Activated effector memory CD4-positive, alpha-beta T cell treated with Interleukin-2 at 50 U/mL for 16 hours (primary cell): ENCODE data around the gene PTF1A.

Experiments used
- DNase-seq: peaks from one replicate; pipeline ENCODE4 v3.0.0-alpha.2; 2020

PTF1A gene, protein sequence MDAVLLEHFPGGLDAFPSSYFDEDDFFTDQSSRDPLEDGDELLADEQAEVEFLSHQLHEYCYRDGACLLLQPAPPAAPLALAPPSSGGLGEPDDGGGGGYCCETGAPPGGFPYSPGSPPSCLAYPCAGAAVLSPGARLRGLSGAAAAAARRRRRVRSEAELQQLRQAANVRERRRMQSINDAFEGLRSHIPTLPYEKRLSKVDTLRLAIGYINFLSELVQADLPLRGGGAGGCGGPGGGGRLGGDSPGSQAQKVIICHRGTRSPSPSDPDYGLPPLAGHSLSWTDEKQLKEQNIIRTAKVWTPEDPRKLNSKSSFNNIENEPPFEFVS

DNA sequence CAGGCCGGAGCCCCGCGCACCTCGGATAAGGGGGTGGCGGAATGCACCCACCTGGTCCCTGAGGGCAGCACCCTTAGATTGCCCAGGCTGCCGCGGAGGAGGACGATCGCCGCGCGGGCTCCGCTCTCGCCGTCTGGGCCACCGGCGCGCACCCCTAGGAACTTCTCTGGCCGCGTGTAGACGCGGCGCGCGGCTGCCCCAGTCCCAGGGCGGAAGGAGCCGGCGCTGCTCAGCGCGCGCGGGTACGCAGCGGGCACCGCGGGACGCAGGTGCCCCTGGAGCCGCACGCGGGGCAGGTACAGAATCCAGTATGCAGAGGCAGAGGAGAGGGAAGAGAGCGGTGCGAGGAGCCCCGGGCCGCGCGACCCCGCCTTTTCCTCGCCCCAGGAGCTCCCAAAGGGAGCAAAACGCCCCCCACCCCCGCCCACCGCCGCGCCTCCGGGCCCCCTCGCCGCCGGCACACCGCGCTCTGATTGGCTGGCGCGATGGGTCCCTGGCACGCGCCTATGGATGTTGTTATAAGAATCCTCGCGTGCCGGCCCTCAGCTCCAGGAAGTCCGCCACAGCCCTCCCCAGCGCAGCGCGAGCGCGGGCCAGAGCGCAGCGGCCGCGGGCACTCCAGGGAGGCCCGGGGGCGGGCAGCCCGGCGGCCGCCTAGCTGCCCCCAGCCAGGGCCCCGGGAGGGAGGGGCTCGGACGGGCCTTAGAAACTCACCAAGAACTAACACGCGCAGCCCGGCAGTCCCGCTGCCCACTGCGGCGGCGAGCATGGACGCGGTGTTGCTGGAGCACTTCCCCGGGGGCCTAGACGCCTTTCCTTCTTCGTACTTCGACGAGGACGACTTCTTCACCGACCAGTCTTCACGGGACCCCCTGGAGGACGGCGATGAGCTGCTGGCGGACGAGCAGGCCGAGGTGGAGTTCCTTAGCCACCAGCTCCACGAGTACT lies at the start of gene PTF1A:
Gene PTF1A, plus strand, starts transcription at position 549 of the 948 bp plus-strand sequence. Its CDS starts 219 bp downstream, at position 768.
- no peak for DNase-seq

DNA sequence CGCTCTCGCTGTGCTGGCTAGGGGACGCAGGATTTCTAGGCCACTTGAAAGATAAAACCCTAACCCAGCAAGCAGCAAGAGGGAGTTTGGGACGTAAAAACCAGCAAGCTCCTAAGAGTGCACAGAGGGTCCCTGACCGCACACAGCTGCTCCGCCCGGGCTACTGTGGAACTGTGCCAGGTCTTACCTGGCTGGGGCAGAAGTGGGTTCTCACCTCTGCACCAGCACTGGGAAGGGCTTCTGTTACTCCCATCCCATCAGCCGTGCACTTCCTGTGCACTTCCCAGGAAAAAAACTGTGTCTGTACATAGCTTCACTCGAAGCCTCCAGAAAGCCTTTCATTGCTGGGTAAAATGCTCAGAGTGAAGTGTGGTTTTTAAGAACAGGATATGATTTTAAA lies 45.9 kb upstream of the PTF1A start:
- no peak for DNase-seq

DNA sequence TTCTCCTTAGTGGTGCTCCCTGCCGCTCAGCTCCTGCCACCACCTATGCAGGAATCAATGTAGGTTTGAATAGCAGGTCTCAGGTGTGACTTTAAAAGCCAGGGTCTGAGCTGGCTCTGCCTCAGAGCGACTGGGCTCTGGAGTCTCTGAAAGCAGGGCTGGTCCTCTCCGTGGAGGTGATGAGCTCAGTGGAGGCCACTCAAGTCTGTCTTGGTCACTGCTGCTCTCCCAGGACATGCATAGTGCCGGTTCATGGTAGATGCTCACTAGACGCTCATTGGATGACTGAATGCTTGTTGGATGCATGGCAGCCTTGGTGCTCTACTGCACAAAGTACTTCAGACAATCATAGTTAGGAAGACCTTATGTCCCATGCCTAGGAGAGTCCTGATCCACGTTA lies 45.1 kb upstream of the PTF1A start:
- no peak for DNase-seq

DNA sequence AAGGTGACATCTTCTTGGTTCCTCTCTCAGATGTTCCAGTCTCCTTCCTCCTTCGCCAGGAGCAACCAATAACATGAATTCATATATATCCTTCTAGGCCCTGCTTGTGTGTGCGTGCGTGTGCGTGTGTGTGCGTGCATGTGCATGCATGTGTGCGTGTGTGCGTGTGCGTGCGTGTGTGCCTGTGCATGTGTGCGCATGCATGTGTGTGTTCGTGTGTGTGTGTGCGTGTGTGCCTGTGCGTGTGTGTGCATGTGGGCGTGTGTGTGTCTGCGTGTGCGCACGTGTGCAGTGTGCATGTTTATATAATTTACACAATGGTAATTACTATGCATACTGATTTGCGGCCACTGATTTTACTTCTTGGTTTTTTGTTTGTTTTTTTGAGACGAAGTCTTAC lies 43.9 kb upstream of the PTF1A start:
- no peak for DNase-seq

DNA sequence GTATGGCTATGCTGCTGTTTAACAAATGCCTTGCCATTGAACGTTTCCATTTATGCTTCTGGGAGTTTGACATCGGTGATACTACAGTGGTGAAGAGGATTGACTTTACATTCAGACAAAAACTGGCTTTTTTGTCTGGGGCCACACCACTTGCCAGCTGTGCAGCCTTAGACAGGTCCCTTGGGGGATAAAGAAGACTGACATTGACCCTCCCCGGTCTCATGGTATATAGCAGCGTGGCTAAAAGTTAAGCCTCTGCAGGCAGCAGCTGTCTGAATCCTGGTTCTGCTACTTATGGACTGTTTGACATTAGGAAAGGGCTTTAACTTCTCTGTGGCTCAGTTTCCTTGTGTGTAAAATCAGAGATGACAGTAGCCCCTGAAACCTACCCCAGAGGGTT lies 42.0 kb upstream of the PTF1A start:
- no peak for DNase-seq

DNA sequence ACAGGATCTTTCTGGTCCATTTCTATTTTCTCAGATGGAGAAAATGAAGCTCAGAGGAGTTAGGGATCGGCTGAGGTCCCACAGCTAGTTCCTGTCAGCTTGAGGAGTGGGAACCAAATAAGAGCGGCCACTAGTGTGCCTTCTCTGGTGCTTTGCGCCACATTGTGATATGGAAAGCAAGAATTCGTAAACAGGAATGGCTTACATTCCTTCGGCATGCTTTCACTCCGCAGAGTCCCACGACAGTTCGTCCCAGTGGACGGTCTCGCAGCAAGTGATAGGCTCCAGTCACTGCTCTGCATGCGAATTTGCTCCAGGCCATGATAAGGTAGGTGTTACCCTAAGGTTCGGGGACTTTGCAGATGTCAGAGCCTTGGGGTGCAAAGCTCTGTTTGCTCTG lies 41.5 kb upstream of the PTF1A start:
- DNase-seq: no peak

DNA sequence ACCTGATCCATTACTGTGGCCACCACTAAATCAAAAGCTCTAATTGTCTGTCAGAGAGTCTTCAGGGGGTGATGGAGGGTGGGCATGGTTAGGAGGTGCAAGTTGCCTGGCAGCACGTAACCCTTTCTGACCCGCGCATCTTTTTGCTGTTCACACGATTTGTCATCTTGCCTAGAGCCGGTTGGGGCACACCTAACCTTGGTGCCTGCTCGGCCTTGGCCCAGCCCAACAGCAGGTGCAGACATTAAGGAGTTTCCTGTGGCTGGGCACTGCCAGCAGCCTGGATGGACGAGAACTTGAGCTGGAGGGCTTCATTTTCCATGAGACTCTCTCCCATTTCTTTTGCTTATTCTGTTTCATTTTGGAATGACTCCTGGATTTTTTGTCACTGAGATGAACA lies 41.0 kb upstream of the PTF1A start:
- no peak for DNase-seq

DNA sequence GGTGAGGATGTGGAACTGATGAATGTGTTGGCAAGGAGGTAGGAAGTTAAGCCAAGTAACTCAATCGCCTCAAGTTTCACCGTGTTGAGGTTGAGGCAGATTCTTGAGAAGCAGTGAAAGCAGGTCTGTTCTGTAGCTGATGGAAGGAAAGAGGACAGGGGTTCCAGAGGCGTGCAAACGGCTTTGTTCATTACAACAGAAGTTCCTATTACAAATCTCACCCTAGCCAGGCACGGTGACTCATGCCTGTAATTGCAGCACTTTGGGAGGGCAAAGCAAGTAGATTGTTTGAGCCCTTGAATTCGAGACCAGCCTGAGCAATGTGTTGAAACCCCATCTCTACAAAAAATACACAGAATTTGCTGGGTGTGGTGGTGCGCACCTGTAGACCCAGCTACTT lies 36.9 kb upstream of the PTF1A start:
- DNase-seq: no peak

DNA sequence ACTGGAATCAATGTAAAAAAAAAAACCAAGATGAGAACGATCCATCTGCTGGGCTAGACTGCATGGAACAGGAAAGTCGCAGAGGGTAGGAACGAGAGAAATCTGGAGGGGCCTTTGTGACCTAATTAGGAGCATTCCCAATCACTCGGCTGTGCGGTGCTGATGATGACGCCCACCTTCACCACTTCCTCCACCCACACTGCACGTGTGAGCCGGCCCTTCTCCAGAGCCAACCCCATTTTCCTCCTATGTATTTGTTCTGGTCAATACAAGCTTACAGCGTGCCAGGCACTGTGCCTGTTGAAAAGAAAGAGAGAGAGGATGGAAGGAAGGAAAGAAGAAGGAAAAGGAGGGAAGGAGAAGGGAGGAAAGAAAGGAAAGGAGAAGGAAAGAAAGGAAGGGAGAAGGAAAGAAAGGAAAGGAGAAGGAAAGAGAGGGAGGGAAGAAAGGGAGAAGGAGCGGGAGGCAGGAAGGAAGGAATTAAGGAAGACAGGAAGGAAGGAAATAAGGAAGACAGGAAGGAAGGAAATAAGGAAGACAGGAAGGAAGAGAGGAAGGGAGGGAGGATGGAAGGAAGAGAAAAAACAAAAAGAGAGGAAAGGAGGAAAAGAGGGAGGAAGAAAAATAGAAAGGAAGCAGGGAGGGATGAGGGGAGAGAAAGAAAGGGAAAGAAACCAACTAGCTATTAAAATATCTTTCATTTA lies 35.5 kb upstream of the PTF1A start:
- DNase-seq: no peak

DNA sequence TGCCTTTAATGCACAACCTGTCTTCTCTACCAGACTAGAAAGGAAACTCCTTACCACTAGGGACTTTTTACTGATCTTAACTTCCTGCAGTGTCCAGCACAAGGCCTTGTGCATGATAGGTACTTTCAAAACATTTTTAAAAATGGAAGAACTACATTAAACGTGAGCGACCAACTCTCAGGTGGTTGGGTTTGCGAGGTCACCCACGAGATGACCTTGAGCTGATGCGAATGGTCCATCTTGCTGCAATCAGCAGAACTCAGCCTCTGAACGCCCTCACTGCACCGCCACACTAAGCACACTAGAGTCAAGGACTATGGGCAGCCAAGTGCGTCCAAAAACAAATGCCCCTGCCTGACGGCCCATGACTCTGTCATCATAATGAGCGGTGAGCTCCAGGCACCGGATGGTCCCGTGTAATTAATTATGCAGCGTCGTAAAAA lies 34.9 kb upstream of the PTF1A start:
- DNase-seq: no peak

DNA sequence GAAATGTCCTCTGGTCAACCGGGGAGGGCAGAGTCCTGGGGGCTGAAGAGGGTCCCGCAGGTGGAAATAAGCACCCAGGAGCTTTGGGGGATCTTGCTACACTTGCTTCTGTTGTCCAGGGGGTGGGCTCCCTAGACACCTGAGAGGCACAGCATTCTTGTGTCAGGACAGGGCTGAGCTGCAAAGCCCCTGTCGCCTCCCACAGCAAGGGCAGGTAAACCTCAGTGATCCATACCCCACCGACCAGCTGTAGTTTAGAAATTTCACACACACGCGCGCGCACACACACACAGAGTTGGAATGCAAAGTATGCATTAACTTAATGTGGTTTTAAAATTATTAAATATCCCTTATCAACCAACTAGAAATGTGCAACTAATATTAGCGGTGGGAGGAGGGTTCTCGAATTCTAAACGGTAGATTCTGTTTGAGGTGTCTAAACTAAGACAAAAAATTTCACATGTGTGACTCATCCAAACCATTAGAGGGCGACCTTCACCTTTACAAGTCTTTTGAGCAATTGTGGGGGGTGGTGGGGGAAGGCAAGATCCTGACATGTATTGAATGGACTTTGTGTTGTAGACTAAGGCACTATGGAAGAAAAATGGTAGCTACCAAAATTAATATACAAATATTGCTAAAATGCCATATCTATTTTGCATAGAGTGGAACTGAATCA lies 34.3 kb upstream of the PTF1A start:
- DNase-seq: no peak

DNA sequence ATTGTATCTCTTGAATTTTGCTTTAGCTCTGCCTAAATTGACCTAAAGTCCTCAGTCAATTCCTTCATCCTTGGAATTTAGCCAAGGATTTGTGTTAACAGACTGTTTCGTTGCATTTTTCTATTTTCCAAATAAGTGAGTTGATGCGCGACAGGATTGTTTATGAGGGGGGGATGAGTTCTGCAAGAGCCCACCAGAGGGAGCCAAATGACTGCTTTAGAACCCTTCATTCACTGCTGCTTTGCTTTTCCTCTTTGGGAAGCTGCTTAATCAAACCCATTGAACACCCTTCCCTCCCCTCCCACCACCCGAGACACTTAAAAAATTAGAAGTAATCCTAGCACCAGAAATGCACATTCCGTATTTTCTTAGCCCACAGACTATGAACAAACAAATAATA lies 33.7 kb upstream of the PTF1A start:
- no peak for DNase-seq

DNA sequence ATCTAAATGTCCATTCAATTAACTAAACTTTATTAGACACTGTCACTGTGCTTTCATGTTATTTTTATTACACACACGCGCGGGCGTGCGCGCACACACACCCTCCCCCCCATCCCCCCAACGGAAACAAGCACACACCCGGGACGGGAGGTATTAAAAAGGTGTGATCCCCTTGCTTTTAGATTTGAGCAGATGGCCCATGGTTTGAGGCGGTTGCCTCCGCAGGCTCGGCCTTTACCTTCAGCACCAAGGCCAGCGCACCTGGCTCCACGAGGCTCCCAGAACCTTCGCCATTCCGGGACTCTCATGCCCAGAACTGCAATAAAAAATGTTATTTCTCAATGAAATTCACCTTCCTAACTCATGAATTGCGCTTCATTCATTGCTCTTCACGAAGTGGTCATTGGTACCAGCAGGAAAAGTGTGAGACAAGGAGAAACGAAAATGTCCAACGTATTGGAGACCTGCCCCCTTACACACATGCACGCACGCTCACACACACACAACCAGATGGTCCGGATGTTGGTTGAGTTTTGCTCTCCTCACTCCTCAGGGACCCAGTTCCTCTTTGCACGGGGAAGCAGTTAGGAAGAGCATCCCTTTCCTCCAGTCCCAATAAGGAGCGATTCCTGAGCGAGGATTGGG lies 20.8 kb upstream of the PTF1A start:
- no peak for DNase-seq

DNA sequence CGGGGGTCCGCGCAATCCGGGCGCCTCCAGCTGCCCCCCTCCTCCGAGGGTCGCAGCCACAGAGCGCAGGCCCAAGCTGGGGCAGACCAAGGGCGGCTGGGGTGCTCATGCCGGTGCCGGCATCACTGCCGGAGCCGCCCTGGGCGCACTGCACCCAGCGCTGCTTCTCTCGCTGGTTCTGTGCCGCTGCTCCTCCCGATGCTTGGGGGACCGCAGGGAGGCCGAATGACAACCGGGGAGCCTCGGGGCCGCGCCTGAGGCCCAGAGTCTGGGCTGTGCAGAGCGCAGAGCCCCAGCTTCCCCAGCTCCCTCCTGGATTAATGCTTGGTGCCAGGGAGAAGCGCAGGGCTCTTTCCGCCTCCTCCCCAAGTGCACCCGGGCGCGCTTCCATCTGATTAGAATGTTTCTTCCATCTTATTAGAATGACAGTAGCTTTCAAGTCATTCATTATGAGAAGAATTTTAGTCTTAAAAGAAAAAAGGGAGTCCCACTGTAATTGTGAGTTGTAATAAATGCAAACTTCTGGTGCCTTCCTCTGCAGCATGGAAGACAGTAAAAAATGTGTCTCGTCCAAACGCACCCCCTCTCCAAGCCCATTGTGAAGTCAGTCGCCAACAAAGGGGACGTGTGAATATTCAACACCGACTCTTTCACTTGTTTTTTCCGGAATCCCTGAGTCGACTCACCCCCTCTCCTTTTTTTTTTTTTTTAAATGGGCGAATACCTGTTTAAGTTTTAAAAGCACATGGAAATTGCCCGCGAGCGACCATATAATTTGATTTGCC lies 19.5 kb upstream of the PTF1A start:
- DNase-seq: no peak

DNA sequence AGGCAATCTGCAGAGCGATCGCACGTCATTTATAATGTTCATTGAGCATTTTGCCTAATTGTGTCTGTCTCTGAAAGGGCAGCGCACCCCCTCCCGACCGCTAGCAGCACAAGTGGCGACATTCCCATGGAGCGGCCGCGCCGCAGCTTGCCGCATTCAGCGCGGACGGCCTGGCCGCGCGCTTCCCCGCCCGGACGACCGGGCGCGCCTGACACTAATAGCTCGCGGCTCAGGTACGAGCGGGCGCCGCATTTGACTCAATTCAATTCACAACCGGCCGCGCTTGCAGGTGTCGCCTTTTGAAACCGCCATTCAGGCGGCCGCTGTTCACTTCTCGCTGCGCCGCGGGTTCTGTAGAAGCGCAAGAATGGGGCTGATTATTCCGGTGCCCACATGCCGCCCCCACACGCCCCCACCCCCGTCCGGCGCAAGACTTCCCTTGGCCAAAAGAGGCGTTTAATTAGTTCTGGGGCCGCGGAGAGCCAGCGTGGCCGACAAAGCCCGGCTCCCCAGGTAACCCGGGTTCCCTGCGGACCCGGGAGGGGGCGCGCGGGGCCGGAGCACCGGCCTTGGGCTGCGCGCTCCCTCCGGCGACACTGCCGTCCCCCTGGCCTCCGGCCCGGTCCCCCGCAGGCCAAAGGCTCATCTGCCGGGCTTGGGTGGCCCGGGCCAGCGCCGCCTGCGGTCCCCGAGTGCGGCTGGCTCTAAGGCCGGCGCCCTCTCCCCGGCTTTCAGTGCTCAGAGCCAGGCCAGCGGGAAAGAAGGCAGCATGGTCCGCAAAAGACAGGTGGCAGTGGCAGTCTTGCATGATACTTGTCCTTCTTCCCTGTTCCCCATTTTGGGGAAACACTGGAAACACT lies 18.7 kb upstream of the PTF1A start:
- DNase-seq: no peak

DNA sequence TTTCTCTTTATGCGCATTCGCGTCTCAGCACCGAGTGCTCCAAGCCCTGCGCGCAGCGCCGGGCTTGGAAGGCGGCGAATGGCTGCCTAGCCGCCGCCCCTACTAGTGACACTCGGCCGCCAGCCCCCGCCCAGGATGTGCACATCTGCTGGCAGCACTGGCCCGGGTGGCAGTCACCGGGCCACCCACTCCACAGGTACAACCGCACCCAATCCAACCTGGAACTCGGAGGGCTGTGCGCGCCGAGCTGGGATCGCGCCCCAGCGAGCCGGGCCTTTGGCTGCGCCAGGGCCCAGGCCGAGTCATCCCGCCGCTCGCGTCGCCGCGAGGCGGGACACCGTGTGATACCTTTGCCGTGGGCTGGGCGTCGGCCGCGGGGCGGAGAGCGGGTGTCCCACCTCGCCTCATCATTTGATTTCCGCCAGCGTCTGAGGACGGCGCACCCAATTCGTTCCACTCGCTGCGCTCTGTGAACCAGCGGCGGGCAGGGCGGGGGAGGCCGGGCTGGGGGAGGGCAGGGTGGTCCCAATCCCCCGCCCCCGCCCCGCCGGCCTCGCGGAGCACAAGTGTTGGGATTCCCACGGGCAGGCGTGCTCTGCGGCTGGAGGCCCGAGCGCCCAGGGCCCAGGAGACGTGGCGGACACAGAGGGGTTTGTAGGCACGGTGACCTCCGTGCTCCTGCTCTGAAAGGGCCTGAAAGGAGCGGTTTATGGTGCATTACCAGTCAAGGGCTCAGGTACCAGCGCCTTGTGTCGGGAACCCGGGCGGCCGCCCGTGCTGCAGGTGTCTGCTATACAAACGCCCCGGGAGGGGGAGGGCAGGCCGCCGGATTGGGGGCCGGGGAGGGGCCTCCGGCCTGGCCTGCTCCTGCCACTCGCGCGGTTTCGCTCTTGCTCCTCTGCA lies 17.8 kb upstream of the PTF1A start:
- DNase-seq: no peak

DNA sequence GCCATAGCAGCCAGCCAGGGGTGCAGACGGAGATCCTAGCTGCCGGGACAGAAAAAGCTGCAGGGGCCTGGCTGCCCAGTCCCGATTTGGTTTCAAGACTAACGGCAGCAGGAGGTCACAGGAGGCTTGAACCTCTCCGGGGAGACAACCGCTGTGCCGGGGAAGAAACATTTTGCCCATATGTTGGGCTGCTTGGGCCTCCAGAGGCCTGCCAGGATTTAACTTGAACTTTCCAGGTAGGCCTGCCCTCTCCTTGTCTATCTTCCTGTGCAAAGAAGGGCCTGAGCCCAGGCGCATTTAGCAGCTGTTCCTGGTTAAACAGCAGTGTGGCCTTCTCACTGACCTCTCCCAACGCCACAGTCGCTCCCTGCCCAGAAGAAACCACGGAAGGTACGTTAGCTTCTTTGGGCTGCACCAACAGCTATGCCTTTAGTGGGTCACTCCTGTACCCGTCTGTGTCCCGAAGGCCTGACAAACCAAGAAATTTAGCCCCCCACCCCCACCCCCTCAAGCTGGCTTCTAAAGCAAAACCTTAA lies 17.1 kb upstream of the PTF1A start:
- no peak for DNase-seq

DNA sequence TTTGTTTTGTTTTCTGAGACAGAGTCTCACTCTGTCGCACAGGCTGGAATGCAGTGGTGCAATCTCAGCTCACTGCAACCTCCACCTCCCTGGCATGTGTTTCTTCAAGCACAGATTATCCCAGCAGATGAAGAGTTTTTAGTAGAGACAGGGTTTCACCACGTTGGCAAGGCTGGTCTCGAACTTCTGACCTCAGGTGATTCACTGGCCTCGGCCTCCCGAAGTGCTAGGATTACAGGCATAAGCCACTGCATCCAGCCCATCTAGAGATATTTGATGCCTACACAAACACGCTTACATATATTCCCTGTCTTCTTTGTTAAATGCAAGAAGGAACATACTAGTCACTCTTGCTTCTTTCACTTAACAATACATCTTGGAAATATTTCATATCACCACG lies 5.9 kb upstream of the PTF1A start:
- no peak for DNase-seq

DNA sequence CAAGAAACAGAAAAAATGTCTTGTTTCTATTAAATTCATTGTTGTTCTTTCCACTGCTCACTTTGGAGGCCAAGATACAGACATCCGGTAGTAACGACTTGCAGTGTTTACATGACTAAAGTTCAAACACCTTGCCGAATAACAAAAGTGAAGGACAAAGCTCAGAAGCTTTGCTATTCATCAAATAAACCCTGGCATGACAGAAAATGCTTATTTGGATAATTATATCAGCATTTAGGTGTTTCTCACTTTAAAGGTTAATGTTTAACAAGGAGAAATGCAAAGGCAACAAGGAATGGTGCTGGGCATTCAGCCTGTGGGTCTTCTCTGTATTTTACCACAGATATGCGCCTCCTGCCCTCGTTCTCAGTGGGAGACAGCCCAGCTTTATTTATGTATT lies 5.4 kb upstream of the PTF1A start:
- no peak for DNase-seq
